Ascending aorta (tissue), 2 donors: ENCODE results near the gene TACC3. TPM values are rescaled to one million over a fixed set of nuclear protein-coding genes. Genes with fewer than 3 reads are reported as not detected.

Experiments
- DNase-seq, 2 donors: peaks; one replicate each; pipeline ENCODE4 v3.0.0-alpha.2; 2019; ENCODE audit warnings: low spot score in 2 of 2
- H3K27ac ChIP-seq, 2 donors: fragments of 200-600 bp; sonication (generic); one replicate each; pipeline ENCODE4 v1.5.1; 2016 to 2017; ENCODE audit warnings: mild to moderate bottlenecking in 1 of 2
- H3K27me3 ChIP-seq: fragments of 200-600 bp; sonication (generic); one replicate; pipeline ENCODE4 v1.5.1; 2017
- H3K36me3 ChIP-seq, 2 donors: fragments of 200-600 bp; sonication (generic); one replicate each; pipeline ENCODE4 v1.5.1; 2016
- H3K4me1 ChIP-seq, 2 donors: fragments of 200-600 bp; sonication (generic); one replicate each; pipeline ENCODE4 v1.5.1; 2016 to 2017; ENCODE audit warnings: mild to moderate bottlenecking in 1 of 2
- H3K4me3 ChIP-seq, 2 donors: fragments of 200-600 bp; sonication (generic); one replicate each; pipeline ENCODE4 v1.5.1; 2016 to 2017; ENCODE audit warnings: mild to moderate bottlenecking in 1 of 2
- H3K9me3 ChIP-seq, 2 donors: fragments of 200-600 bp; sonication (generic); one replicate each; pipeline ENCODE4 v1.5.1; 2016
- CTCF ChIP-seq, 3 experiments: fragments of 200-600 bp in 2 of 3; fragments of 450-650 bp in 1 of 3; sonication (generic) in 2 of 3; IDR thresholded peaks; one replicate each; pipeline ENCODE4 v1.5.1; 2016 to 2019; ENCODE audit warnings: antibody characterized with exemption in 3 of 3, mild to moderate bottlenecking in 1 of 3, moderate library complexity in 1 of 3
- intact Hi-C: fragments of 100-400 bp; cut with DNase I; formaldehyde crosslinking; loops from one replicate; pipeline ENCODE4 v1.15.1; 2023
- total RNA-seq: library from RNA; depleted of rRNA; stranded (reverse); fragments of >200 nt; gene quantifications from one replicate; pipeline ENCODE4 v1.1.0, GENCODE V29; 2016

Gene TACC3
- total RNA-seq, 1 donor from 2014 or later, result 2.7 TPM

GRCh38 chr4:1767770-1768366 lies 46.5 kb downstream of the TACC3 start:
- no peaks in the 10 kb centered on the region for H3K36me3 ChIP-seq
- H3K9me3 ChIP-seq, result no peaks in the 10 kb centered on the region
- peak in 1 of 3 experiments; percentile 5 for TF ChIP-seq CTCF (IDR thresholded peaks at IDR 0.05)
- no peak overlapping the region for H3K27ac ChIP-seq
- intact Hi-C loops, result no loop called here
- peak overlapping the region; percentile 54 to 57 for H3K4me3 ChIP-seq
- peaks cover 0 to 11% of the 10 kb centered on the region in 2 donors for H3K4me1 ChIP-seq
- no peak for DNase-seq
- peaks cover 10% of the 10 kb centered on the region for H3K27me3 ChIP-seq

- peaks cover 10% of the 10 kb centered on the region for H3K27me3 ChIP-seq
Measured at GRCh38 chr4:1768367-1769034, 47.2 kb downstream of the TACC3 start.

GRCh38 chr4:1769692-1770091 lies 48.4 kb downstream of the TACC3 start:
- no peak for TF ChIP-seq CTCF (IDR thresholded peaks at IDR 0.05)
- DNase-seq, result no peak
- no peaks in the 10 kb centered on the region for H3K36me3 ChIP-seq
- peaks cover 0 to 4% of the 10 kb centered on the region in 2 donors for H3K4me1 ChIP-seq
- no peak overlapping the region for H3K27ac ChIP-seq
- H3K4me3 ChIP-seq, result no peak overlapping the region
- intact Hi-C loops, result no loop called here
- H3K27me3 ChIP-seq, result peaks cover 10% of the 10 kb centered on the region
- no peaks in the 10 kb centered on the region for H3K9me3 ChIP-seq

More at GRCh38 chr4:1768367-1769034, 47.2 kb downstream of the TACC3 start:
- DNase-seq, result no peak
- no peaks in the 10 kb centered on the region for H3K9me3 ChIP-seq
- H3K27ac ChIP-seq, result no peak overlapping the region
- no peaks in the 10 kb centered on the region for H3K36me3 ChIP-seq
- peaks cover 0 to 8% of the 10 kb centered on the region in 2 donors for H3K4me1 ChIP-seq
- no peak overlapping the region for H3K4me3 ChIP-seq
- intact Hi-C loops, result no loop called here
- no peak for TF ChIP-seq CTCF (IDR thresholded peaks at IDR 0.05)

- DNase-seq, result no peak
- no peak overlapping the region for H3K4me3 ChIP-seq
- H3K9me3 ChIP-seq, result no peaks in the 10 kb centered on the region
- no peaks in the 10 kb centered on the region for H3K36me3 ChIP-seq
- H3K4me1 ChIP-seq, result peaks cover 0 to 4% of the 10 kb centered on the region in 2 donors
- H3K27ac ChIP-seq, result no peak overlapping the region
- intact Hi-C loops, result no loop called here
- TF ChIP-seq CTCF (IDR thresholded peaks at IDR 0.05), result no peak
- peaks cover 10% of the 10 kb centered on the region for H3K27me3 ChIP-seq
Measured at GRCh38 chr4:1770245-1770644, 48.9 kb downstream of the TACC3 start.

GRCh38 chr4:1770791-1771231 lies 49.5 kb downstream of the TACC3 start:
- Histone ChIP-seq H3K27me3 (peaks cover 10% of the 10 kb centered on the region), H3K36me3 (no peaks in the 10 kb centered on the region), H3K4me1 (peaks cover 0 to 4% of the 10 kb centered on the region in 2 donors), H3K4me3 (no peak overlapping the region), H3K27ac (no peak overlapping the region), H3K9me3 (no peaks in the 10 kb centered on the region)
- intact Hi-C loops, result no loop called here
- DNase-seq, result no peak
- no peak for TF ChIP-seq CTCF (IDR thresholded peaks at IDR 0.05)
